GM19043 (cell line): ENCODE results near the gene PCDHGB4.
"Not testable (repeated sequence)": the region's sequence is repeated elsewhere in the genome, so short reads cannot be mapped to it uniquely, and the experiment has no call there.

Experiments
- ATAC-seq: cut with Tn5 transposase; IDR thresholded peaks from one replicate; pipeline ENCODE4 v1.9.1; 2021; ENCODE audit warnings: low read depth; ENCODE audit not compliant: unreplicated experiment

Gene PCDHGB4

GRCh38 chr5:141366016-141366896, 21.2 kb upstream of the PCDHGB4 start:
- ATAC-seq: no peak

- ATAC-seq: peak; percentile 74
These were observed 17.3 kb upstream of the PCDHGB4 start, which contains the start of gene PCDHGB3 for GRCh38 chr5:141369994-141370848. TSS of gene PCDHGB3 (plus strand) at chr5:141370242. CDS start at chr5:141370395, 153 bp downstream.

- ATAC-seq: no peak
These were observed 15.7 kb upstream of the PCDHGB4 start for GRCh38 chr5:141371572-141372475.

- no peak for ATAC-seq
These were observed 13.7 kb upstream of the PCDHGB4 start, which contains the start of gene PCDHGA6 for GRCh38 chr5:141373673-141374317. TSS of gene PCDHGA6 (plus strand) at chr5:141373891. CDS start at chr5:141374084, 193 bp downstream.

GRCh38 chr5:141374627-141375026, 12.9 kb upstream of the PCDHGB4 start:
- ATAC-seq: no peak

- not testable (repeated sequence) for ATAC-seq
These were observed 11.9 kb upstream of the PCDHGB4 start for GRCh38 chr5:141375444-141376155.

GRCh38 chr5:141382469-141383294, 4.8 kb upstream of the PCDHGB4 start, which contains the start of gene PCDHGA7:
TSS of gene PCDHGA7 (plus strand) at chr5:141382742. CDS start at chr5:141382900, 158 bp downstream.
- ATAC-seq: no peak

GRCh38 chr5:141383345-141383744, 4.2 kb upstream of the PCDHGB4 start:
- no peak for ATAC-seq

GRCh38 chr5:141384471-141385267, 2.8 kb upstream of the PCDHGB4 start:
- ATAC-seq: no peak

- no peak for ATAC-seq
These were observed 1.2 kb downstream of the PCDHGB4 start for GRCh38 chr5:141388661-141389060.

- ATAC-seq: no peak
These were observed 1.9 kb downstream of the PCDHGB4 start for GRCh38 chr5:141389153-141390042.

GRCh38 chr5:141392429-141393198, 5.1 kb downstream of the PCDHGB4 start, which contains the start of gene PCDHGA8:
TSS of gene PCDHGA8 (plus strand) at chr5:141392633. CDS start at chr5:141392814, 181 bp downstream.
- ATAC-seq: no peak

GRCh38 chr5:141393267-141393666, 5.8 kb downstream of the PCDHGB4 start:
- ATAC-seq: no peak

- ATAC-seq: not testable (repeated sequence)
These were observed 7.1 kb downstream of the PCDHGB4 start for GRCh38 chr5:141394401-141395187.
